Transverse colon (tissue), 4 donors: ENCODE data around the gene GPC6.
"Not testable (repeated sequence)": the region's sequence is repeated elsewhere in the genome, so short reads cannot be mapped to it uniquely, and the experiment has no call there.

Experiments
- CTCF ChIP-seq, 5 experiments: fragments of 200-600 bp in 3 of 5; fragments of 450-650 bp in 2 of 5; sonication (generic) in 3 of 5; IDR thresholded peaks; 1 replicate in 2 of 5; 2 replicates in 3 of 5; pipeline ENCODE4 v1.5.1; 2016 to 2017; ENCODE audit warnings: antibody characterized with exemption in 5 of 5, inconsistent platforms in 3 of 5, mild to moderate bottlenecking in 2 of 5, moderate library complexity in 1 of 5
- EP300 ChIP-seq: sonication (generic); formaldehyde crosslinking; IDR thresholded peaks from one replicate; pipeline ENCODE4 v1.6.1; 2017; ENCODE audit warnings: antibody characterized with exemption, low read depth
- POLR2A ChIP-seq: fragments of 450-650 bp; IDR thresholded peaks from one replicate; pipeline ENCODE4 v1.6.1; 2016; ENCODE audit warnings: antibody characterized with exemption, mild to moderate bottlenecking, moderate library complexity
- POLR2AphosphoS5 ChIP-seq, 3 donors: sonication (generic); formaldehyde crosslinking; IDR thresholded peaks; one replicate each; pipeline ENCODE4 v1.6.1; 2016; ENCODE audit warnings: antibody characterized with exemption in 3 of 3

- TF ChIP-seq POLR2A; CTCF (IDR thresholded peaks at IDR 0.05); EP300; POLR2AphosphoS5 (IDR thresholded peaks at IDR 0.05): not testable (repeated sequence)
Measured at GRCh38 chr13:94343687-94344086, 1117.1 kb downstream of the GPC6 start.
